Endodermal cell (in vitro differentiated cells): ENCODE measurements around the gene ACACA. TPM values are rescaled to one million over a fixed set of nuclear protein-coding genes. Genes with fewer than 3 reads are reported as not detected.

Experiments
- DNase-seq: peaks from one replicate; pipeline ENCODE4 v3.0.0-alpha.2; 2017
- H3K27ac ChIP-seq: 2 replicates; pipeline ENCODE4 v1.5.1; 2013; ENCODE audit warnings: mild to moderate bottlenecking, low read depth, low read length, moderate library complexity
- H3K27me3 ChIP-seq: 2 replicates; pipeline ENCODE4 v1.6.1; 2013; ENCODE audit warnings: mild to moderate bottlenecking, low read length, moderate library complexity; ENCODE audit not compliant: insufficient read depth, control insufficient read depth, poor library complexity, severe bottlenecking
- H3K36me3 ChIP-seq: 2 replicates; pipeline ENCODE4 v1.7.0; 2013; ENCODE audit warnings: mild to moderate bottlenecking, low read length, moderate library complexity; ENCODE audit not compliant: control insufficient read depth, insufficient read depth
- H3K4me1 ChIP-seq: one replicate; pipeline ENCODE4 v1.7.0; 2013; ENCODE audit warnings: low read length; ENCODE audit not compliant: control insufficient read depth, insufficient read depth
- H3K4me3 ChIP-seq: 2 replicates; pipeline ENCODE4 v1.5.1; 2013; ENCODE audit warnings: mild to moderate bottlenecking, low read length, moderate library complexity
- H3K9ac ChIP-seq: 2 replicates; pipeline ENCODE4 v1.6.1; 2013; ENCODE audit warnings: mild to moderate bottlenecking, low read length, moderate library complexity; ENCODE audit not compliant: poor library complexity, severe bottlenecking; ENCODE audit errors: extremely low read depth
- H3K9me3 ChIP-seq: 2 replicates; pipeline ENCODE4 v1.6.1; 2013; ENCODE audit warnings: mild to moderate bottlenecking, low read length, moderate library complexity; ENCODE audit not compliant: control insufficient read depth
- H3K27ac Mint-ChIP-seq: 2 replicates; pipeline ENCODE4 v1.8.0; 2020; ENCODE audit warnings: mixed read lengths
- H3K27me3 Mint-ChIP-seq: 2 replicates; pipeline ENCODE4 v1.8.0; 2021; ENCODE audit warnings: mild to moderate bottlenecking, mixed read lengths; ENCODE audit not compliant: insufficient read depth
- H3K36me3 Mint-ChIP-seq: 2 replicates; pipeline ENCODE4 v1.8.0; 2020; ENCODE audit warnings: low read depth, mixed read lengths
- H3K4me1 Mint-ChIP-seq: 2 replicates; pipeline ENCODE4 v1.8.0; 2020; ENCODE audit warnings: mixed read lengths
- H3K4me3 Mint-ChIP-seq: 2 replicates; pipeline ENCODE4 v1.8.0; 2020; ENCODE audit warnings: mild to moderate bottlenecking, moderate library complexity, mixed read lengths
- H3K9me3 Mint-ChIP-seq: 2 replicates; pipeline ENCODE4 v1.8.0; 2020; ENCODE audit warnings: mild to moderate bottlenecking, mixed read lengths
- CTCF ChIP-seq: fragments of 200-600 bp; sonication (generic); conservative IDR thresholded peaks from 2 replicates; pipeline ENCODE4 v1.5.0; 2021; ENCODE audit warnings: antibody characterized with exemption, mild to moderate bottlenecking
- WGBS, 2 experiments: methylation state at CpG; one replicate each; pipeline versions ENCODE4 v1.1.5 to v1.1.7; 2013; ENCODE audit warnings: missing lambda C conversion rate in 2 of 2, mixed read lengths in 1 of 2; ENCODE audit not compliant: insufficient coverage in 1 of 2, insufficient read length in 1 of 2; 5-methylcytosine and 5-hydroxymethylcytosine counted together
- total RNA-seq, 2 donors: library from RNA; stranded (reverse); fragmentation: NEBNext Ultra II Directional in 1 of 2; extraction: Animal tissue kit (Norgen Biotek cat#: 25700) in 1 of 2; gene quantifications; 2 replicates in 1 of 2; 3 replicates in 1 of 2; pipeline ENCODE4 v1.2.1, GENCODE V29; 2021

ACACA gene
- total RNA-seq, 2 donors from 2014 or later: 66.7 to 68.6 TPM

DNA sequence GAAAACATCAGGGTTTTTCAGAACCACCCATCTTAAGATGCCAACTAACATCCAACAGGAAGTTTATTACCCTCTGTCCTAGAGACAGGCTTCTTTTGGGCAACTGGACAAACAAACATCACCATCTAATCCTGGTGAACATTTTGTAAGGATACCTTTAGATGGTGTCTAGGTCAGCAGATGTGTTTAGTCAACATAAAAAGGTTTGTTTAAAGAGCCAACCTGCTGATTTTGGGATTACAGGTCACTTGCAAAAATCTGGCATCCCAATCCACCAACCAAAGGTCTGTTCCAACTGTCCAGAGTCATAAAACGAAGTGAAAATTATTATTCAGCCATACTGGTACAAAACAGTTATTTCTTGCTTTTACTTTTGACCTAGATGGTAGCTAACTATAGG lies 176.0 kb downstream of the ACACA start:
- Mint-ChIP-seq H3K27me3 (no peaks in the 10 kb centered on the region), H3K4me1 (peaks cover 13% of the 10 kb centered on the region), H3K4me3 (no peak overlapping the region), H3K36me3 (peaks cover 34% of the 10 kb centered on the region), H3K9me3 (peaks cover 2% of the 10 kb centered on the region), H3K27ac (no peak overlapping the region)
- WGBS, 2 experiments: 60 to 71% methylated on average over 1 of the region's 1 CpG
- Histone ChIP-seq H3K4me3 (no peak overlapping the region), H3K27ac (no peak overlapping the region), H3K36me3 (peaks cover 69% of the 10 kb centered on the region), H3K27me3 (no peaks in the 10 kb centered on the region), H3K9ac (no peak overlapping the region), H3K9me3 (no peaks in the 10 kb centered on the region), H3K4me1 (no peaks in the 10 kb centered on the region)
- DNase-seq: no peak
- no peak for TF ChIP-seq CTCF

DNA sequence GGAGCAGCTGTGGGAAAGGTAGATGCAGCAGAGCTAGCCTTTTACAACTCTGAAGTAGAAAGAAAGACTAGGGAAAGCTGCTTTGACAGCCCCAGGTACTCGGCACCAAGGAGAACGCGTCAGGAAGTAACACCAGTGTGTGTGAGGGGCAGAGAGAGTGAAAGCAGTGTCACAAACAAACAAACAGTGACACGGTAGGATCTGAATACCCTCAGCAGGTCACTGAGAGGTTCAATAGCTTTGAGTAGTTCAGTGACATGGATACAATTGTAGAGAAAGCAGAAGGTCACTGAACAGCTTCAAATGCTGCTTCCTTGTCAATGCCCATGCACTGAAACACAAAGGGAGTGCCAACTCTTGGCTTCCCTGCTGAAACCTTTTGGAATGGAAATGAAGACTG lies 181.2 kb downstream of the ACACA start:
- DNase-seq: peak; percentile 81
- H3K36me3 ChIP-seq: peaks cover 40% of the 10 kb centered on the region
- Mint-ChIP-seq H3K4me1 (peaks cover 21% of the 10 kb centered on the region), H3K36me3 (peaks cover 20% of the 10 kb centered on the region), H3K27me3 (no peaks in the 10 kb centered on the region), H3K9me3 (peaks cover 2% of the 10 kb centered on the region), H3K4me3 (no peak overlapping the region), H3K27ac (peak overlapping the region; percentile 73)
- no peak overlapping the region for H3K9ac ChIP-seq
- no peak overlapping the region for H3K4me3 ChIP-seq
- H3K4me1 ChIP-seq: no peaks in the 10 kb centered on the region
- no peak for TF ChIP-seq CTCF
- peak overlapping the region; percentile 62 for H3K27ac ChIP-seq
- 31 to 36% methylated on average over 4 of the region's 4 CpGs for WGBS, 2 experiments
- no peaks in the 10 kb centered on the region for H3K27me3 ChIP-seq
- no peaks in the 10 kb centered on the region for H3K9me3 ChIP-seq

GRCh38 chr17:37221865-37222264 lies 184.8 kb downstream of the ACACA start:
- Mint-ChIP-seq H3K27me3 (no peaks in the 10 kb centered on the region), H3K36me3 (peaks cover 14% of the 10 kb centered on the region), H3K4me1 (peaks cover 34% of the 10 kb centered on the region), H3K9me3 (no peaks in the 10 kb centered on the region), H3K4me3 (no peak overlapping the region), H3K27ac (no peak overlapping the region)
- peaks cover 33% of the 10 kb centered on the region for H3K36me3 ChIP-seq
- WGBS, 2 experiments: 83% methylated on average over 1 of the region's 2 CpGs; no CpG with 5 or more reads in 1 of the 2 experiments
- no peaks in the 10 kb centered on the region for H3K9me3 ChIP-seq
- no peak for DNase-seq
- H3K27me3 ChIP-seq: no peaks in the 10 kb centered on the region
- H3K4me3 ChIP-seq: no peak overlapping the region
- no peak overlapping the region for H3K27ac ChIP-seq
- no peaks in the 10 kb centered on the region for H3K4me1 ChIP-seq
- no peak for TF ChIP-seq CTCF
- no peak overlapping the region for H3K9ac ChIP-seq
